SK-N-SH (cell line): ENCODE measurements around the gene PTPRG. TPM values are rescaled to one million over a fixed set of nuclear protein-coding genes. Genes with fewer than 3 reads are reported as not detected.

ENCODE experiments used
- CTCF ChIA-PET: fragments of 300-600, 350-600 bp; formaldehyde crosslinking; extraction: SDS; loops from one replicate; lab custom pipeline; 2021; lab: Yijun Ruan, JAX
- POLR2A ChIA-PET: fragments of 350-600 bp; sonication (Branson Sonifier 250); formaldehyde crosslinking; extraction: SDS; loops from one replicate; lab custom pipeline; 2020; ENCODE audit warnings: antibody characterized with exemption, inconsistent platforms; lab: Yijun Ruan, JAX
- DNase-seq: peaks from one replicate; pipeline ENCODE4 v3.0.0; 2012
- H2AFZ ChIP-seq: fragments of 200-600 bp; sonication (generic); 2 replicates; pipeline ENCODE4 v1.8.1; 2016; ENCODE audit warnings: antibody characterized with exemption, mild to moderate bottlenecking, low read depth
- H3F3A ChIP-seq: fragments of 200-600 bp; sonication (generic); replicated peaks from 2 replicates; pipeline ENCODE3; 2016; ENCODE audit warnings: antibody characterized with exemption, mild to moderate bottlenecking; ENCODE audit not compliant: insufficient read depth
- H3K27ac ChIP-seq, 2 experiments: fragments of 200-500 bp in 1 of 2; fragments of 200-600 bp in 1 of 2; sonication (Bioruptor generic) in 1 of 2; sonication (generic), shearing (Covaris generic) in 1 of 2; 2 replicates each; pipeline versions ENCODE4 v1.5.1 to v1.6.1; 2014 to 2016; ENCODE audit warnings: low read depth in 2 of 2, inconsistent platforms in 1 of 2, low read length in 1 of 2, mild to moderate bottlenecking in 1 of 2, mixed read lengths in 1 of 2
- H3K27me3 ChIP-seq: fragments of 200-600 bp; sonication (generic), shearing (Covaris generic); 2 replicates; pipeline ENCODE4 v1.6.1; 2016; ENCODE audit warnings: mixed run types; ENCODE audit not compliant: insufficient read depth
- H3K36me3 ChIP-seq, 2 experiments: fragments of 200-500 bp in 1 of 2; fragments of 200-600 bp in 1 of 2; sonication (Bioruptor generic) in 1 of 2; sonication (generic) in 1 of 2; replicated peaks in 1 of 2; 2 replicates each; pipeline versions ENCODE3 to v1.5.1; 2014 to 2016; ENCODE audit warnings: low read length in 1 of 2, mild to moderate bottlenecking in 1 of 2; ENCODE audit not compliant: insufficient read depth in 2 of 2, control insufficient read depth in 1 of 2
- H3K4me1 ChIP-seq, 2 experiments: fragments of 200-500 bp in 1 of 2; fragments of 200-600 bp in 1 of 2; sonication (Bioruptor generic) in 1 of 2; sonication (generic), shearing (Covaris generic) in 1 of 2; 2 replicates each; pipeline versions ENCODE4 v1.5.1 to v1.6.1; 2014 to 2016; ENCODE audit warnings: low read depth in 1 of 2, low read length in 1 of 2, mixed run types in 1 of 2; ENCODE audit not compliant: insufficient read depth in 2 of 2, control insufficient read depth in 1 of 2
- H3K4me2 ChIP-seq: fragments of 200-600 bp; sonication (generic), shearing (Covaris generic); 2 replicates; pipeline ENCODE4 v1.6.1; 2017; ENCODE audit warnings: mixed run types
- H3K4me3 ChIP-seq, 2 experiments: fragments of 200-500 bp in 1 of 2; fragments of 200-600 bp in 1 of 2; sonication (Bioruptor generic) in 1 of 2; sonication (generic), shearing (Covaris generic) in 1 of 2; 2 replicates each; pipeline versions ENCODE4 v1.5.1 to v1.8.1; 2014 to 2016; ENCODE audit warnings: low read depth in 2 of 2, inconsistent platforms in 1 of 2, low read length in 1 of 2, mild to moderate bottlenecking in 1 of 2, mixed read lengths in 1 of 2, moderate library complexity in 1 of 2
- H3K79me2 ChIP-seq: fragments of 200-600 bp; sonication (generic); 2 replicates; pipeline ENCODE4 v1.8.1; 2017; ENCODE audit warnings: mild to moderate bottlenecking; ENCODE audit not compliant: insufficient read depth
- H3K9ac ChIP-seq: fragments of 200-600 bp; sonication (generic); 2 replicates; pipeline ENCODE4 v1.6.1; 2017; ENCODE audit warnings: mixed run types
- H3K9me2 ChIP-seq: fragments of 200-600 bp; sonication (generic); 2 replicates; pipeline ENCODE4 v1.6.1; 2017; ENCODE audit warnings: mixed run types
- H3K9me3 ChIP-seq: fragments of 200-600 bp; sonication (generic); 2 replicates; pipeline ENCODE4 v1.6.1; 2017; ENCODE audit warnings: mixed run types, mild to moderate bottlenecking, moderate library complexity
- H4K20me1 ChIP-seq: fragments of 200-600 bp; sonication (generic); 2 replicates; pipeline ENCODE4 v1.6.1; 2017; ENCODE audit warnings: mild to moderate bottlenecking, mixed run types; ENCODE audit not compliant: insufficient read depth
- FOXJ3 ChIP-seq: sonication (generic); formaldehyde crosslinking; IDR thresholded peaks from 2 replicates; pipeline ENCODE4 v1.5.1; 2020; ENCODE audit warnings: mild to moderate bottlenecking, missing genetic modification reagents
- MAX ChIP-seq: IDR thresholded peaks from 2 replicates; pipeline ENCODE4 v1.4.0; 2012; ENCODE audit warnings: low read depth
- NRF1 ChIP-seq: IDR thresholded peaks from 2 replicates; pipeline ENCODE4 v1.6.1; 2012; ENCODE audit warnings: low read depth, mild to moderate bottlenecking, low read length
- PBX3 ChIP-seq: IDR thresholded peaks from 2 replicates; pipeline ENCODE4; 2012
- RAD21 ChIP-seq: IDR thresholded peaks from 2 replicates; pipeline ENCODE4 v1.6.1; 2012; ENCODE audit warnings: mild to moderate bottlenecking, low read length
- REST ChIP-seq: IDR thresholded peaks from 2 replicates; pipeline ENCODE4 v1.6.1; 2012; ENCODE audit warnings: mild to moderate bottlenecking, low read depth, low read length, moderate library complexity
- ZBTB33 ChIP-seq: IDR thresholded peaks from 2 replicates; pipeline ENCODE4 v1.4.0; 2012; ENCODE audit warnings: low read depth, borderline replicate concordance
- WGBS: methylation state at CpG from one replicate; pipeline ENCODE4 v1.1.6; 2017; ENCODE audit warnings: low lambda C conversion rate; 5-methylcytosine and 5-hydroxymethylcytosine counted together
- polyA plus RNA-seq, 3 experiments: library from polyadenylated mRNA; depleted of rRNA; stranded (reverse); fragments of >200 nt; gene quantifications; 2 replicates each; pipeline ENCODE4 v1.2.3, GENCODE V29; 2012

PTPRG gene
- polyA plus RNA-seq, 1 of the 3 experiments (the other 2 are of a cell fraction) = 14.1 TPM

- TF ChIP-seq ZBTB33 = no peak
- no peak for TF ChIP-seq FOXJ3 (CRISPR knock-in tag)
- TF ChIP-seq RAD21 = no peak
- no peak for TF ChIP-seq MAX
- no peak for TF ChIP-seq REST
Observed at GRCh38 chr3:61632568-61633175, 71.3 kb downstream of the PTPRG start (continued).

- WGBS = 64% methylated on average over 3 of the region's 3 CpGs
- Histone ChIP-seq H3K4me3 (no peak overlapping the region), H4K20me1 (no peaks in the 10 kb centered on the region), H3K36me3 (peaks cover 0 to 5% of the 10 kb centered on the region in 2 experiments), H3K9ac (no peak overlapping the region), H3F3A (peaks cover 37% of the 10 kb centered on the region), H3K4me2 (no peak overlapping the region), H3K27ac (peak overlapping the region in 1 of 2 experiments; percentile 47; a peak in 2 of 4 replicates), H3K9me3 (0 out of 2 replicates have a peak, but pooled peaks cover 5% of the 10 kb centered on the region), H3K79me2 (peaks cover 56% of the 10 kb centered on the region), H2AFZ (no peak overlapping the region), H3K9me2 (no peaks in the 10 kb centered on the region), H3K27me3 (no peaks in the 10 kb centered on the region), H3K4me1 (peaks cover 9 to 10% of the 10 kb centered on the region in 2 experiments)
- no peak for DNase-seq
- POLR2A ChIA-PET = no interaction called here
- CTCF ChIA-PET = interaction anchor here (1.5 kb wide), 1 partner anchor 42 kb away, joined by 3 read pairs; no protein-coding TSS in a partner anchor
- no peak for TF ChIP-seq NRF1
- TF ChIP-seq PBX3 = 0 out of 2 replicates have a peak, but pooled peaks have one; percentile 11
Observed at GRCh38 chr3:61634678-61635077, 73.3 kb downstream of the PTPRG start.
